Measurements from ENCODE around the gene DAB2IP.

Gene DAB2IP

GRCh38 chr9:121655231-121655755, 3.9 kb downstream of the DAB2IP start:
- no peak overlapping the region for H3K4me3 ChIP-seq (replicated peaks; ENCODE audit: low read depth, low read length)
- no peak for DNase-seq (ENCODE audit: low read depth)
- TF ChIP-seq, protein P1, sequence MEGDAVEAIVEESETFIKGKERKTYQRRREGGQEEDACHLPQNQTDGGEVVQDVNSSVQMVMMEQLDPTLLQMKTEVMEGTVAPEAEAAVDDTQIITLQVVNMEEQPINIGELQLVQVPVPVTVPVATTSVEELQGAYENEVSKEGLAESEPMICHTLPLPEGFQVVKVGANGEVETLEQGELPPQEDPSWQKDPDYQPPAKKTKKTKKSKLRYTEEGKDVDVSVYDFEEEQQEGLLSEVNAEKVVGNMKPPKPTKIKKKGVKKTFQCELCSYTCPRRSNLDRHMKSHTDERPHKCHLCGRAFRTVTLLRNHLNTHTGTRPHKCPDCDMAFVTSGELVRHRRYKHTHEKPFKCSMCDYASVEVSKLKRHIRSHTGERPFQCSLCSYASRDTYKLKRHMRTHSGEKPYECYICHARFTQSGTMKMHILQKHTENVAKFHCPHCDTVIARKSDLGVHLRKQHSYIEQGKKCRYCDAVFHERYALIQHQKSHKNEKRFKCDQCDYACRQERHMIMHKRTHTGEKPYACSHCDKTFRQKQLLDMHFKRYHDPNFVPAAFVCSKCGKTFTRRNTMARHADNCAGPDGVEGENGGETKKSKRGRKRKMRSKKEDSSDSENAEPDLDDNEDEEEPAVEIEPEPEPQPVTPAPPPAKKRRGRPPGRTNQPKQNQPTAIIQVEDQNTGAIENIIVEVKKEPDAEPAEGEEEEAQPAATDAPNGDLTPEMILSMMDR (IDR thresholded peaks at IDR 0.05; ENCODE audit: low read length, missing control alignments), result no peak

- H3K4me3 ChIP-seq (replicated peaks; ENCODE audit: low read depth, low read length), result no peak overlapping the region
- no peak for DNase-seq (ENCODE audit: low read depth)
- TF ChIP-seq, protein P1 (IDR thresholded peaks at IDR 0.05; ENCODE audit: low read length, missing control alignments), result no peak
Observed at GRCh38 chr9:121656941-121657470, 5.6 kb downstream of the DAB2IP start.

DNA sequence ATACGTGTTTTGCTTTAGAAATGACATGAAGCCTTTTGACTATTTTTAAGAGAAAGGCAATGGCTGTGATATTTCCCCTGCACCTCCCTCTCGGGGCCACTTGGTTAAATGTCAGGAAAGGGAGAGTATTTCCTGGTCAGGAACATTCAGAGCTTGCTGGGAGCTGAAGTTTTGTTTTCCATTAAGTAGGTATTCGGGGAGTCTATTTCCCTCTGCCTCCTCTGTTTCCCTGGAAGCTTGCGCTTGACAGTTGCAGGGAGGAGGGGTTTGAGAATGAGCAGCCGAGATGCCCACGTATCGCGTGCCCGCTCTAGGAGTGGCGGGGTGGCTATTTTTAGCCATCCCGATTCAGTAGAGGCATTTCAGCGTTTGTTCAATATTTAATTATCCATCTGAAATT, 6.7 kb downstream of the DAB2IP start:
- no peak overlapping the region for H3K4me3 ChIP-seq (replicated peaks; ENCODE audit: low read depth, low read length)
- TF ChIP-seq, protein P1 (IDR thresholded peaks at IDR 0.05; ENCODE audit: low read length, missing control alignments), result no peak
- DNase-seq (ENCODE audit: low read depth), result no peak

DNA sequence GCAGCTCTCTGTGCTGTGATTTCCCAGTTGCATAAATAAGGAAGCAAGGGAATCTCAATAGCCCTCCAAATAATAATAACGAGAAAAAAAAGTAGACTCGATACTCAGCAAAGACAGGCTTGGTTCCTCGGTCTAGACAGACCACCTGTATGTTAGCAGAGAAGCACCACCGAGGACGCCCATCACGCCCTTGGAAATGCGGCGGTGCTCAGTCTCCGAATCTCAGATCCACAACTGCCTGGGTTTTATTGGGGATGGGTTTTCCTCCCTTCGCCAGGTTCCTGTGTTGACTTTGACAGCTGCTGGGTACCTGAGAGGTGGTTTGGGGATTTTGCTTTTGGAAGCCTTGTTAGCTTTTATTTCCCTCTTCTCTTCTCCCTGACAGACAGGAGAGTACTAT, 7.2 kb downstream of the DAB2IP start:
- no peak overlapping the region for H3K4me3 ChIP-seq (replicated peaks; ENCODE audit: low read depth, low read length)
- TF ChIP-seq, protein P1 (IDR thresholded peaks at IDR 0.05; ENCODE audit: low read length, missing control alignments), result no peak

GRCh38 chr9:121660367-121660766, 8.9 kb downstream of the DAB2IP start:
- DNase-seq (ENCODE audit: low read depth), result no peak
- no peak overlapping the region for H3K4me3 ChIP-seq (replicated peaks; ENCODE audit: low read depth, low read length)

More for the DNA sequence above, 7.2 kb downstream of the DAB2IP start:
- no peak for DNase-seq (ENCODE audit: low read depth)

GRCh38 chr9:121660876-121661275, 9.4 kb downstream of the DAB2IP start:
- no peak overlapping the region for H3K4me3 ChIP-seq (replicated peaks; ENCODE audit: low read depth, low read length)
- no peak for DNase-seq (ENCODE audit: low read depth)
- TF ChIP-seq, protein P1 (IDR thresholded peaks at IDR 0.05; ENCODE audit: low read length, missing control alignments), result no peak

More at GRCh38 chr9:121660367-121660766, 8.9 kb downstream of the DAB2IP start:
- TF ChIP-seq, protein P1 (IDR thresholded peaks at IDR 0.05; ENCODE audit: low read length, missing control alignments), result no peak

GRCh38 chr9:121661328-121661727, 9.9 kb downstream of the DAB2IP start:
- H3K4me3 ChIP-seq (replicated peaks; ENCODE audit: low read depth, low read length), result no peak overlapping the region
- TF ChIP-seq, protein P1 (IDR thresholded peaks at IDR 0.05; ENCODE audit: low read length, missing control alignments), result no peak
- DNase-seq (ENCODE audit: low read depth), result no peak

Measured in fibroblast of pulmonary artery (primary cell).